NCI-H446 (cell line): Measurements from ENCODE around the gene RDH11.

Source experiments
- DNase-seq, 2 experiments: peaks; one replicate each; lab custom pipeline; 2025; lab: John Stamatoyannopoulos, UW

Gene RDH11

DNA sequence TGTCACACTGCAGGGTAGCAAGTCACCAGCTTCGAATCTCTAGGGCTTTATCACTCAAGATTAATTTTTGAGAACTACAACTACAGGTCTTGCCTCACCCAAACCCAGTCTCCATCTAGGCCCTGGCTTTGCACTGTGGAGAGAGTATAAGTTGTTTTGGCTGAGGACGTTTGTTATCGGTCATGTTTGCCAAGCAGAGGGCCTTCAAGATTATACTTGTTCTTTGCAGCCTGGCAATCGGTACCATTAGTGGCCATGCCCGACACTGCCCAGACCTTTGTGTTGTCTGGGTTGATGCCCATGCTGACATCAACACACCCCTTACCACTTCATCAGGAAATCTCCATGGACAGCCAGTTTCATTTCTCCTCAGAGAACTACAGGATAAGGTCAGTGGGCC, 50.1 kb downstream of the RDH11 start:
- DNase-seq = no peak

- no peak for DNase-seq
These were observed 51.1 kb downstream of the RDH11 start for GRCh38 chr14:67644428-67644827.

DNA sequence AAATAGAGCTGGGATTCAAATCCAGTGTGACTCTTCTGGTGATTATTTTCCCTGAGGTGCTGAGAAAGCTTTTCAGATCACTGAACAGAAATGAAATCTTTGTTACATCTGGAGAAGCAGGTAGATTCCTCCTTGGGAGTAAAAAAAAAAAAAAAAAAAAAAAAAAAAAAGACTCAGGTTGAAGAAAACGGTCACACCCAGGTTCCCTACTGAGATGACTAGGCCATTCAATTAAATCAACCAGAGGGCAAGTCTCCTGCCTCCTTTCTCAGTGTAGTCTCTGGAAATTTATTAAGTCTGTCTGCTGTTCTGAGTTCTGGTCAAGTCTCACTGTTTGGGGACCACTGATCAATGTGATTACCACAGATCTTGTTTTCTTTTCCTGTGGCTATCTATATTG, 51.9 kb downstream of the RDH11 start:
- DNase-seq = no peak

DNA sequence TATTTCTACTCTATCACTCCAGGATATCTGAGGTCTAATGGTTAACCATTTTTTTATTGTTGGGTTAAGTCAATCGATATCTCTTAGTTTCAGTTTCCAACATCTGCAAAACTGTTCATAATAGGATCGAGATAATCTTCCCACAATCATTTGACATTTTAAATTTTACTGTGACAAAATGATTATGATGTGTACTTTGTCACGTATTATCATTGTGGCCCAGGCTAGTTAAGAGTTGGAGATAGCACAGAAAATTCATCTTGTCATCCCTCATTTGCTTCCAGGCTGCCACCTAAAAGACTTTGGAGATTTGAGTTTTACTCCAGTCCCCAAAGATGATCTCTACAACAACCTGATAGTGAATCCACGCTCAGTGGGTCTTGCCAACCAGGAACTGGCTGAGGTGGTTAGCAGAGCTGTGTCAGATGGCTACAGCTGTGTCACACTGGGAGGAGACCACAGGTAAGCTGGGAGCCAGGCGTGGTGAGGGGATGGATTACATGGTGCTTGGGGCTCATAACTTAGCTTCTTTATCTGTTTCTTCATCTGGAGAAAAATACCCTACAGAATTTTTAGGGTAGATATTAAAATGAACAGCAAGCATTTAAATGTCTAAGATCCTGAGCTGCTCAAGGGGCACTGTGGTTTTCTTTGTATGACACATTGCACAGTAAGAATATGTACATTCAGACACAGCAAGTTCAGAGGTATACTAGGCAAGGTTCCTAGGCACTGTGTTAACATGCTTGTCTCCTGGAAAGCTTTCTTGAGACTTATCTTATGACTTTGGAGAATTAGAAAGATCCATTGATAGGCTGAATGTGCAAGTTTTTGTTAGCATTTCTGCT, 53.4 kb downstream of the RDH11 start:
- DNase-seq = no peak

DNA sequence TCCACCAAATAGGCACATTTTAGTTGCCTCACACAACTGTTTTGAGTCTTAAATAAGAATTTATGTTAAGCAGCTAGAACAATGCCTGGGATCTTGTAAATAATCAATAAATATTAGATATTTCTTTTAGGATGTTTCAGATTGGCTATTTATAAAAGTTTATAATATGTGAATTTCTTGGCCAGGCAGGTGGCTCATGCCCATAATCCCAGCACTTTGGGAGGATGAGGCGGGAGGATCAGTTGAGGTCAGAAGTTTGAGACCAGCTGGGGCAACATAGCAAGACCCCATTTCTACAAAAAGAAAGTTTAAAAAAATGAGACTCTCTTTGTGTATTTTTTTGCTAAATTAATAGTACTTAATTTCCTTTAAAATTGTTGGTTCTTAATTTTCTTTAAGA, 54.1 kb downstream of the RDH11 start:
- DNase-seq = no peak

DNA sequence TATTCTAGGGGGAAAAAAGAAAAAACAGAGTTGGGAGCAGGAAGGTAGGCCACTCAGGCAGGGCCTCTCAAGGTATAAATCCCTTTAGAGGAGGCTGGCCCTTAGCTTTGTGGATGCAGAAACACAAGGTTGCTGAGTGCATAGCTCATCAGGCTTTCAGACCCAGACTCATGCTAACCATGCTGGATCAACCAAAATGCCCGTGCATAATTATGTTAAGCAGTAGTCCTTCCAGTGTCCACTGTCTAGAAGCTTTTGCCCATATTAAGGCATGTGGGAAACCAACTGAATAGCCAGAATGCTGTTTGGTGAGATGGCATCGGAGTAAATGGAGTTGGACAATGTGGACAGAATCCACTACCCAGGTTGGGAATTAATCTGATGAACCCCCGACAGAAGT, 56.9 kb downstream of the RDH11 start:
- DNase-seq = no peak

- DNase-seq = no peak
These were observed 59.1 kb downstream of the RDH11 start for GRCh38 chr14:67636361-67636919.

GRCh38 chr14:67633451-67634147, 62.0 kb downstream of the RDH11 start:
- no peak for DNase-seq

- no peak for DNase-seq
These were observed 64.6 kb downstream of the RDH11 start for GRCh38 chr14:67630938-67631337.

DNA sequence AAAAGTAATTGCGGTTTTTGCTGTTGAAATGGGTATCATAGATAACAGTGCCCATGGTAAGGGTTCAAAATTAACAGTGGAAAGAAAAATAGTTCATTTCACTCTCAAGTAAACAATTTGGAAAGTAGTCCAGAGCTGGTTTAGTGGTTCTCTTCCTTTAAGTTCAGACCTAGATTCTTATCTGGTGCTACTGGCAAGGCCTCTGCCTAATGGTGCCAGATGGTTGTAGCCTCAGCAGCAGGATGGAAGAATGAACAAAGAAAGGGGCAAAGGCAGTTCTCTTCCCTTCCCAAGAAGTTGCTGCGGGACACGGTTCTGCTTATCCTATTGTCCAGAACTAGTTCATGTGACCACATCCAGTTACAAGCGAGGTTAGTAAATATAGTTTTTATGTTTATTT, 65.4 kb downstream of the RDH11 start:
- DNase-seq = no peak

DNA sequence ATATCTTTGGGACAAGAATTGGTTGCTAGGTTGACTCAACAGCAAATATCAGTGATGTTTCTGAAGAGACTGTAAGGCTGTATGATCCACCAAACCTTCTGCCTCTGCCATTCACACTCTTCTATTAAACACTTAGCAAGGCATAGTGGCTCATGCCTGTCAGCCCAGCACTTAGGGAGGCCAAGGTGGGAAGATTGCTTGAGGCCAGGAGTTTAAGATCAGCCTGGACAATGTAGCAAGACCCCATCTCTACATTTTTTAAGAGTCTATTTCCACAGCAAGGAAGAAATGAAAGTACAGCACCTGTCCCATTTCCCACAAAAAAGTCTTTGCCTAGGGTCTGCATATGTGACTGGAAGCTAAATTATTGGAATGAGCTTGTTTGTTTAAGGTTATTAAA, 68.0 kb downstream of the RDH11 start:
- DNase-seq = no peak
